A549 treated with GW870086 at 1 μM for 4 hours (cell line): Measurements from ENCODE around the gene SETD7. TPM values are rescaled to one million over a fixed set of nuclear protein-coding genes. Genes with fewer than 3 reads are reported as not detected.

ENCODE experiments used
- total RNA-seq: library from RNA; stranded (reverse); fragments of 200-300 nt; extraction: Qiagen RNA extraction; gene quantifications from 5 replicates; pipeline ENCODE4 v1.2.3, GENCODE V29; 2022; ENCODE audit warnings: low read depth

Gene SETD7
- 33.2 to 44.4 TPM (median 40.9 TPM) in 5 replicates for total RNA-seq

GRCh38 chr4:139556071-139556723, at the start of gene SETD7:
TSS of gene SETD7 (minus strand) at chr4:139556219. CDS start at chr4:139556137, 82 bp downstream.

GRCh38 chr4:139454111-139455045, 101.6 kb downstream of the SETD7 start, which contains the start of gene RAB33B:
TSS of gene RAB33B (plus strand) at chr4:139454121. CDS start at chr4:139454196, 75 bp downstream.

Other genes with a start within 250 kb of the SETD7 start
- 1.6 to 2.6 TPM (median 2.2 TPM) in 5 replicates for gene RAB33B, start 102.1 kb downstream of the SETD7 start, total RNA-seq
- 49.8 to 55.9 TPM (median 55.4 TPM) in 5 replicates for gene MGST2, start 109.6 kb upstream of the SETD7 start, total RNA-seq